Frontal cortex (tissue), 4 donors: ENCODE measurements around the gene VANGL1. TPM values are rescaled to one million over a fixed set of nuclear protein-coding genes. Genes with fewer than 3 reads are reported as not detected.

ENCODE experiments used
- DNase-seq, 2 donors: peaks; one replicate each; pipeline ENCODE4 v3.0.0; 2012; ENCODE audit warnings: low spot score in 2 of 2
- FAIRE-seq: peaks from 2 replicates; lab custom pipeline; 2012; peaks lifted over from hg19 to GRCh38; lab: Jason Lieb, UNC
- total RNA-seq: library from RNA; depleted of rRNA; stranded (reverse); fragments of >200 nt; gene quantifications from one replicate; pipeline ENCODE4 v1.2.3, GENCODE V29; 2014
- donor health status: control.
- donor health status: control.
- donor health status: control.

VANGL1 gene
- total RNA-seq, 1 donor from 2014 or later = 2.9 TPM

DNA sequence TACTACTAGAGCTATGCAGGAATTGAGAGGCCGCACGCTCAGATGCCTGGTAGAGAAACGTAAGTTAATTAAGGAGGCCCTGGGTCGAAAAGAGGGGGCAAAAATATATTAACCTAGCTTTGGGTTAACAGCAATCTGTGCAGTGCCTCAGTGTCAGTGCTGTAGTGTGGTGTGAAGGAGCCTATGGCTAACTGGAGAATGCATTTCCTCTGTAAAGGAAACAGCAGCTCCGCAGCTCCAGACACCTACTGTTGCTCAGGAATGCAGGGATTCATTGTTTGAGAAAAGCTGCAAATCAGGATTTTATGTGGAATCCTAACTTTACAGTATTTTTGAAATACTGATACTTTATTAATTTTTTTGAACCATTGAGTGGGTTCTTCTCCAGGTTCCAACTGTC is 18.4 kb downstream of the VANGL1 start:
- FAIRE-seq = no peak
- DNase-seq = no peak

GRCh38 chr1:115661157-115661556 is 19.4 kb downstream of the VANGL1 start:
- DNase-seq (no peak), FAIRE-seq (no peak)

- FAIRE-seq = no peak
Measured at GRCh38 chr1:115665319-115666096, 23.7 kb downstream of the VANGL1 start.

GRCh38 chr1:115666206-115666605 is 24.4 kb downstream of the VANGL1 start:
- DNase-seq (no peak), FAIRE-seq (no peak)

More at GRCh38 chr1:115665319-115666096, 23.7 kb downstream of the VANGL1 start:
- DNase-seq = no peak

DNA sequence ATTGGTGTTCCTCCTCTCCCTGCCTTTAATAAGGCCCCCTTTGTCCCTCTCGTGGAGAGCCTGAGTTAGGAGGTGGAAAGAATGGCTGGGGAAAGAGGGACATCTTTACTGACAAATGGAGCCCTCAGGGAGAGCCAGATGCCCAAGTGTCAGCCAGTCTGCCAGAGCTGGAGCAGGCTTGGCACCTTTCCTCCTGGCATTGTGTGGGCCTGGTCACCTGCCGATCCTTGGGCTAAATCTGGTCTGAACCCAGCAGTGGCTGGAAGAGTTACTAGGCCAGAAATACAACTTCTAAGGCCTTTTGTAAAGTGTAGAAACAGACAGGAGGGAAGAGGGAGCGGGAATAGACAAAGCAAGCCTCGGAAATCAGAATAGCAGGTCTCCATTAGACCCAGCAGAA is 24.9 kb downstream of the VANGL1 start:
- DNase-seq = no peak
- FAIRE-seq = no peak

- no peak for DNase-seq
- FAIRE-seq = no peak
Measured at GRCh38 chr1:115668579-115668978, 26.8 kb downstream of the VANGL1 start.

GRCh38 chr1:115669002-115669673 is 27.4 kb downstream of the VANGL1 start:
- no peak for FAIRE-seq
- no peak for DNase-seq

- FAIRE-seq = no peak
- DNase-seq = no peak
Measured at GRCh38 chr1:115669886-115670285, 28.1 kb downstream of the VANGL1 start.

- FAIRE-seq (no peak), DNase-seq (no peak)
Measured at GRCh38 chr1:115670476-115671175, 28.9 kb downstream of the VANGL1 start.

DNA sequence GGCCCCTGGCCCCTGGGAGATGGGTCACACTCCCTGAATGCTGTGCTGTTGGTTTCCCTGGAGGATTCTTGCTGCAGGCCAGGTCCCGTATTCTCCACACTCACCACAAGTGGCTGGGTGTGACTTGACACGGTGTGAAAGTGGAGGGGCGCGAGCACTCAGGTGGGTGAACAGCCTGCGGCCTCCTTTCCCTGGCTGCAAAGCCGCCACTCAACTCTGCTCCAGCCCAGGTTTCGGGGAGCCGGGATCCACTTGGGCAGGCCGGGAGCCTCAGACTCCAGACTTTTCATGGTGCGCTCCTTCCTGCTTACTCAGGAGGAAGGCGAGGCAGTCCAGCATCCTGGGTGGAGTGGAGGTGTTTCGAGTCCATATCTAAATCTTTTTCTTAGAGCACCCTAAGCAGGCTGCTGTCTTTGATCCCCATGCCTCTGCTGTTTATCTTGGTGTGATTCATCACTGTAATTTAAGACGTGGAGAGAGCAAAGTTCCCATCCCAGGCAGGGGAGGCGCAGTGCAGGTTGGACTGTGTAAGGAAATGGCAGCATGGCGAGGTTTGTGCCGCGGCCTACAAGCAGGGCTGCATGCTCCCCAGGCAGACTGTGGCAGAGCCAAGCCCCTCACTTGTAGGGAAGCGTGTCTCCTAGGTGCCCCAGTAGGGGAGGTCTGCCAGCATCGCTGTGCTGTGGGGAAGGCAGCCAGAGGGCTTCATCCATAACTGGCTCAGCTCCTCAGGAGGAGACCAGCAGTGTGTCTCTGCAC is 29.6 kb downstream of the VANGL1 start:
- DNase-seq (no peak), FAIRE-seq (no peak)

- DNase-seq = no peak
- no peak for FAIRE-seq
Measured at GRCh38 chr1:115672224-115673009, 30.6 kb downstream of the VANGL1 start.

GRCh38 chr1:115676498-115677181 is 34.9 kb downstream of the VANGL1 start:
- FAIRE-seq (no peak), DNase-seq (no peak)

- no peak for FAIRE-seq
- no peak for DNase-seq
Measured at GRCh38 chr1:115677182-115677555, 35.4 kb downstream of the VANGL1 start.

DNA sequence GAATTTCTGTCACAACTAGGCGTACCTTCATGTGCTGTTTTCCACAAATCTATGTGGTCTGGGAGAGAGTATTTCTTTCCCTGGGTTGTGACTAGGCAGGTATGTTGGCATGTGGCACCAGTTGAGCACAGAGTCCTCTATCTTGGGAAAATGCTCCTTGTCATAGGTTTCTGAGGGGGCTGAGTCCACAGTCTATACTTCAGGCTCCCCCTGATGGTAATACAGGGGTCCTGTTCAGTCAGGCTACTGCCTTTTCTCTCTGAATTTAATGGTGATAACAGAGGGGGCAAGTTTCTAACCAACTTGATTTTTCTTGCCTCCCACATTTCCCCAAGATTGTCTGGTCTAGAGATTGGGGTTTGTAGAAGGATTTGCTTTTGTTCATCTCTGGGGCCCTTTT is 35.8 kb downstream of the VANGL1 start:
- no peak for DNase-seq
- no peak for FAIRE-seq

DNA sequence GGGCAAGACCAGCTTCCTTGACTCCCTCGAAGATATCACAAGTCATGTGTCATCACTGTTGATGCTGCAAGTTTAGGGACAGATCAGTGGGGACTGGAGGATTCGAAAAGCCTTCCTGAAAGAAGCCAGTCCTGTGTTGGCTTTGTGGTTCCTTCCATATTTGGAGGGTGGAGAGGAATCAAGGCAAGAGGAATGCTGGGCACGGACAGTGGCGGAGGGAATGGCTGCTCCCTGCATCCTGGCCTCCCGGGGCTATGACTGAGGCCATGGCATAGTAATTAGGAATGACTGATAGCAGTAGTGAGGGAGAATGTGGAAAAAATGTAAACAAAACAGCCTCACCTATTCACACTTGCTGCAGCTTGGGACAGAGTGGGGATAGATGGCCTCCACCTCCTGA is 36.4 kb downstream of the VANGL1 start:
- no peak for FAIRE-seq
- DNase-seq = no peak

DNA sequence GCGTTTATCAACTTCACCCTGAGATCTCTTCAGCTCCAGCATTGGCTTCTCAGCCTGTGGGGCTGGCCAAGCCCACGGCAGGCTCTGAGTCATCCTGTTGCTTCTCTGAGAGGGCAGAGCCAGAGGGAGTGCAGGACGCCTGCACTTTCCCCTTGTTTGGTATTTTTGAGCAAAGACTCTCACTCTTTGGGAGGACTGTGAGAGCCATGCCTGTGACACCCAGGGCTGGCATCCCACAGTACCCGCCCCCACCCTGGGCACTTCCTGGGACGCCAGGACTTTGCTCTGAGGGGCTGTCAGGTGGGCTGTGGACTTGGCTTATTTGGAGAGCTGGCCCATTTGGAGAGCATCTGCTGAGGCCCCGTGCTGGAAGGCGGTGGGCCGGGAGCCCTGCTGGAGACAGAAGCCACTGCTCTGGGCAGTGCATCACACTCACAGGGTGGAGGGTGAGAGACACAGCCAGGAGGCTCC is 37.4 kb downstream of the VANGL1 start:
- DNase-seq = no peak
- no peak for FAIRE-seq

- DNase-seq = no peak
- FAIRE-seq = no peak
Measured at GRCh38 chr1:115680730-115681111, 39.0 kb downstream of the VANGL1 start.

- no peak for FAIRE-seq
- DNase-seq = no peak
Measured at GRCh38 chr1:115682792-115683191, 41.0 kb downstream of the VANGL1 start.
